Esophagus muscularis mucosa (tissue), 4 donors: ENCODE data around the gene SHPK.

Source experiments
- EP300 ChIP-seq: sonication (generic); formaldehyde crosslinking; IDR thresholded peaks from one replicate; pipeline ENCODE4 v1.6.1; 2017; ENCODE audit warnings: antibody characterized with exemption
- POLR2A ChIP-seq: fragments of 450-650 bp; IDR thresholded peaks from one replicate; pipeline ENCODE4 v1.6.1; 2017; ENCODE audit warnings: antibody characterized with exemption, moderate library complexity, mild to moderate bottlenecking, low read depth
- POLR2AphosphoS5 ChIP-seq, 2 donors: sonication (generic); formaldehyde crosslinking; IDR thresholded peaks; one replicate each; pipeline ENCODE4 v1.6.1; 2017; ENCODE audit warnings: antibody characterized with exemption in 2 of 2
- TF ChIP-seq, protein P1 (sequence below), 3 experiments: fragments of 200-600 bp in 2 of 3; fragments of 450-650 bp in 1 of 3; sonication (generic) in 2 of 3; IDR thresholded peaks; one replicate each; pipeline ENCODE4 v1.5.1; 2017 to 2019; ENCODE audit warnings: antibody characterized with exemption in 3 of 3, mild to moderate bottlenecking in 2 of 3, moderate library complexity in 1 of 3

GRCh38 chr17:3681057-3681456 is 45.0 kb upstream of the SHPK start:
- TF ChIP-seq POLR2A (no peak), EP300 (no peak), POLR2AphosphoS5 (IDR thresholded peaks at IDR 0.05) (no peak)
- TF ChIP-seq, protein P1, sequence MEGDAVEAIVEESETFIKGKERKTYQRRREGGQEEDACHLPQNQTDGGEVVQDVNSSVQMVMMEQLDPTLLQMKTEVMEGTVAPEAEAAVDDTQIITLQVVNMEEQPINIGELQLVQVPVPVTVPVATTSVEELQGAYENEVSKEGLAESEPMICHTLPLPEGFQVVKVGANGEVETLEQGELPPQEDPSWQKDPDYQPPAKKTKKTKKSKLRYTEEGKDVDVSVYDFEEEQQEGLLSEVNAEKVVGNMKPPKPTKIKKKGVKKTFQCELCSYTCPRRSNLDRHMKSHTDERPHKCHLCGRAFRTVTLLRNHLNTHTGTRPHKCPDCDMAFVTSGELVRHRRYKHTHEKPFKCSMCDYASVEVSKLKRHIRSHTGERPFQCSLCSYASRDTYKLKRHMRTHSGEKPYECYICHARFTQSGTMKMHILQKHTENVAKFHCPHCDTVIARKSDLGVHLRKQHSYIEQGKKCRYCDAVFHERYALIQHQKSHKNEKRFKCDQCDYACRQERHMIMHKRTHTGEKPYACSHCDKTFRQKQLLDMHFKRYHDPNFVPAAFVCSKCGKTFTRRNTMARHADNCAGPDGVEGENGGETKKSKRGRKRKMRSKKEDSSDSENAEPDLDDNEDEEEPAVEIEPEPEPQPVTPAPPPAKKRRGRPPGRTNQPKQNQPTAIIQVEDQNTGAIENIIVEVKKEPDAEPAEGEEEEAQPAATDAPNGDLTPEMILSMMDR (IDR thresholded peaks at IDR 0.05) = no peak
